CD8-positive, alpha-beta memory T cell (primary cell): ENCODE results near the gene SHISA2. TPM values are rescaled to one million over a fixed set of nuclear protein-coding genes. Genes with fewer than 3 reads are reported as not detected.

Source experiments
- CTCF ChIA-PET: fragments of 350-600 bp; sonication (Branson Sonifier 250); formaldehyde crosslinking; loops from one replicate; lab custom pipeline; 2021; ENCODE audit warnings: antibody characterized with exemption; lab: Charles Lee
- POLR2A ChIA-PET: fragments of 350-600 bp; sonication (Branson Sonifier 250); formaldehyde crosslinking; loops from one replicate; lab custom pipeline; 2021; ENCODE audit warnings: antibody characterized with exemption; lab: Charles Lee
- DNase-seq, 5 donors: peaks; one replicate each; pipeline versions ENCODE4 v3.0.0 to v3.0.0-alpha.2; 2020 to 2022; ENCODE audit warnings: mixed read lengths in 1 of 5
- H3K27ac ChIP-seq: one replicate; pipeline ENCODE4 v1.7.0; 2013; ENCODE audit warnings: low read depth, mild to moderate bottlenecking, low read length, moderate library complexity
- H3K27me3 ChIP-seq: 2 replicates; pipeline ENCODE4 v1.7.0; 2013; ENCODE audit warnings: low read length, mild to moderate bottlenecking; ENCODE audit not compliant: insufficient read depth, poor library complexity, severe bottlenecking
- H3K36me3 ChIP-seq: 2 replicates; pipeline ENCODE4 v1.7.0; 2013; ENCODE audit warnings: mild to moderate bottlenecking, low read length, moderate library complexity; ENCODE audit not compliant: insufficient read depth
- H3K4me1 ChIP-seq: 2 replicates; pipeline ENCODE4 v1.7.0; 2013; ENCODE audit warnings: mild to moderate bottlenecking, low read length, moderate library complexity; ENCODE audit not compliant: insufficient read depth
- H3K4me3 ChIP-seq: 2 replicates; pipeline ENCODE4 v1.7.0; 2013; ENCODE audit warnings: mild to moderate bottlenecking, low read length
- H3K9me3 ChIP-seq: 2 replicates; pipeline ENCODE4 v1.7.0; 2013; ENCODE audit warnings: mild to moderate bottlenecking, low read length
- H3K27ac Mint-ChIP-seq, 8 donors: one replicate each; pipeline ENCODE4 v1.8.0; 2020 to 2021; ENCODE audit warnings: mixed read lengths in 8 of 8, mild to moderate bottlenecking in 6 of 8, inconsistent platforms in 3 of 8, moderate library complexity in 3 of 8
- H3K27me3 Mint-ChIP-seq, 2 donors: one replicate each; pipeline ENCODE4 v1.8.0; 2020 to 2021; ENCODE audit warnings: mixed read lengths in 2 of 2, mild to moderate bottlenecking in 1 of 2, moderate library complexity in 1 of 2
- H3K36me3 Mint-ChIP-seq, 3 donors: one replicate each; pipeline ENCODE4 v1.8.0; 2020 to 2021; ENCODE audit warnings: mixed read lengths in 3 of 3, inconsistent platforms in 1 of 3, mild to moderate bottlenecking in 1 of 3
- H3K4me1 Mint-ChIP-seq, 3 donors: one replicate each; pipeline ENCODE4 v1.8.0; 2020 to 2021; ENCODE audit warnings: mixed read lengths in 3 of 3, inconsistent platforms in 1 of 3, mild to moderate bottlenecking in 1 of 3
- H3K4me3 Mint-ChIP-seq, 7 donors: one replicate each; pipeline ENCODE4 v1.8.0; 2020 to 2021; ENCODE audit warnings: mixed read lengths in 7 of 7, mild to moderate bottlenecking in 6 of 7, moderate library complexity in 4 of 7, inconsistent platforms in 2 of 7
- H3K9me3 Mint-ChIP-seq, 5 donors: one replicate each; pipeline ENCODE4 v1.8.0; 2020 to 2022; ENCODE audit warnings: mixed read lengths in 5 of 5, mild to moderate bottlenecking in 3 of 5, moderate library complexity in 2 of 5, inconsistent platforms in 1 of 5
- polyA plus RNA-seq: library from polyadenylated mRNA; unstranded; fragments of 300-500 nt; fragmentation: Illumina TruSeq; gene quantifications from one replicate; pipeline ENCODE4 v1.2.3, GENCODE V29; 2021
- total RNA-seq, 2 experiments: library from RNA; stranded (reverse); gene quantifications; one replicate each; pipeline ENCODE4 v1.2.3, GENCODE V29; 2021

The SHISA2 gene
- total and polyA plus RNA-seq, 3 experiments from 2014 or later = 0.07 TPM; not detected in 2

GRCh38 chr13:26021516-26021915 lies 30.3 kb downstream of the SHISA2 start:
- H3K27ac ChIP-seq = no peak overlapping the region
- peaks cover 0 to 14% (median 14%) of the 10 kb centered on the region in 3 donors for H3K36me3 Mint-ChIP-seq
- peaks cover 4 to 12% (median 8%) of the 10 kb centered on the region in 3 donors for H3K4me1 Mint-ChIP-seq
- H3K4me3 ChIP-seq = no peak overlapping the region
- no peaks in the 10 kb centered on the region for H3K9me3 Mint-ChIP-seq
- H3K27me3 ChIP-seq = no peaks in the 10 kb centered on the region
- H3K9me3 ChIP-seq = no peaks in the 10 kb centered on the region
- no peaks in the 10 kb centered on the region for H3K36me3 ChIP-seq
- H3K4me3 Mint-ChIP-seq = no peak overlapping the region
- DNase-seq = no peak
- ChIA-PET POLR2A (no interaction called here), CTCF (no interaction called here)
- peaks cover 5 to 6% of the 10 kb centered on the region in 2 donors for H3K27me3 Mint-ChIP-seq
- peaks cover 10% of the 10 kb centered on the region for H3K4me1 ChIP-seq
- no peak overlapping the region for H3K27ac Mint-ChIP-seq

GRCh38 chr13:26020891-26021290 lies 30.9 kb downstream of the SHISA2 start:
- no peak for DNase-seq

GRCh38 chr13:26019881-26020870 lies 31.6 kb downstream of the SHISA2 start:
- Histone ChIP-seq H3K27ac (no peak overlapping the region), H3K4me1 (peaks cover 10% of the 10 kb centered on the region), H3K36me3 (no peaks in the 10 kb centered on the region), H3K9me3 (no peaks in the 10 kb centered on the region), H3K4me3 (no peak overlapping the region), H3K27me3 (no peaks in the 10 kb centered on the region)
- H3K4me3 Mint-ChIP-seq = no peak overlapping the region
- ChIA-PET POLR2A (no interaction called here), CTCF (no interaction called here)
- DNase-seq = no peak
- peaks cover 0 to 14% (median 13%) of the 10 kb centered on the region in 3 donors for H3K36me3 Mint-ChIP-seq
- H3K27me3 Mint-ChIP-seq = peaks cover under 1 to 6% of the 10 kb centered on the region in 2 donors
- no peak overlapping the region for H3K27ac Mint-ChIP-seq
- no peaks in the 10 kb centered on the region for H3K9me3 Mint-ChIP-seq
- peaks cover 4 to 12% (median 8%) of the 10 kb centered on the region in 3 donors for H3K4me1 Mint-ChIP-seq

More at GRCh38 chr13:26020891-26021290, 30.9 kb downstream of the SHISA2 start:
- Mint-ChIP-seq H3K4me3 (no peak overlapping the region), H3K27me3 (peaks cover 5 to 6% of the 10 kb centered on the region in 2 donors), H3K27ac (no peak overlapping the region), H3K4me1 (peaks cover 4 to 12% (median 8%) of the 10 kb centered on the region in 3 donors), H3K36me3 (peaks cover 0 to 14% (median 14%) of the 10 kb centered on the region in 3 donors), H3K9me3 (no peaks in the 10 kb centered on the region)
- peaks cover 10% of the 10 kb centered on the region for H3K4me1 ChIP-seq
- ChIA-PET CTCF (no interaction called here), POLR2A (no interaction called here)
- H3K9me3 ChIP-seq = no peaks in the 10 kb centered on the region
- no peaks in the 10 kb centered on the region for H3K36me3 ChIP-seq
- H3K27ac ChIP-seq = no peak overlapping the region
- H3K4me3 ChIP-seq = no peak overlapping the region
- H3K27me3 ChIP-seq = no peaks in the 10 kb centered on the region

- POLR2A ChIA-PET = no interaction called here
- H3K27me3 ChIP-seq = no peaks in the 10 kb centered on the region
- H3K4me1 Mint-ChIP-seq = peaks cover 6 to 12% (median 8%) of the 10 kb centered on the region in 3 donors
- H3K27me3 Mint-ChIP-seq = peaks cover 0 to 6% of the 10 kb centered on the region in 2 donors
- H3K4me3 Mint-ChIP-seq = no peak overlapping the region
- CTCF ChIA-PET = no interaction called here
- no peaks in the 10 kb centered on the region for H3K36me3 ChIP-seq
- H3K27ac Mint-ChIP-seq = peak overlapping the region in 1 of 8 donors; percentile 19
- no peak overlapping the region for H3K4me3 ChIP-seq
- H3K4me1 ChIP-seq = peaks cover 10% of the 10 kb centered on the region
- no peak overlapping the region for H3K27ac ChIP-seq
- no peaks in the 10 kb centered on the region for H3K9me3 Mint-ChIP-seq
- H3K36me3 Mint-ChIP-seq = peaks cover 0 to 15% (median 14%) of the 10 kb centered on the region in 3 donors
- no peak for DNase-seq
- H3K9me3 ChIP-seq = no peaks in the 10 kb centered on the region
Observed at GRCh38 chr13:26019251-26019650, 32.6 kb downstream of the SHISA2 start.

- no peak for DNase-seq
- H3K9me3 Mint-ChIP-seq = peaks cover 0 to 2% (median 0%) of the 10 kb centered on the region in 5 donors
- H3K27me3 Mint-ChIP-seq = peaks cover 0 to 7% of the 10 kb centered on the region in 2 donors
- H3K4me1 Mint-ChIP-seq = peaks cover 6 to 17% (median 11%) of the 10 kb centered on the region in 3 donors
- H3K9me3 ChIP-seq = no peaks in the 10 kb centered on the region
- no peak overlapping the region for H3K4me3 Mint-ChIP-seq
- ChIA-PET CTCF (no interaction called here), POLR2A (no interaction called here)
- no peak overlapping the region for H3K4me3 ChIP-seq
- H3K27ac Mint-ChIP-seq = peak overlapping the region in 4 of 8 donors; percentile 9 to 80 (median 31)
- H3K27me3 ChIP-seq = no peaks in the 10 kb centered on the region
- no peak overlapping the region for H3K27ac ChIP-seq
- H3K36me3 Mint-ChIP-seq = peaks cover 0 to 15% (median 14%) of the 10 kb centered on the region in 3 donors
- peaks cover 11% of the 10 kb centered on the region for H3K4me1 ChIP-seq
- H3K36me3 ChIP-seq = no peaks in the 10 kb centered on the region
Observed at GRCh38 chr13:26017932-26018665, 33.7 kb downstream of the SHISA2 start.

GRCh38 chr13:26017196-26017921 lies 34.5 kb downstream of the SHISA2 start:
- no peaks in the 10 kb centered on the region for H3K27me3 ChIP-seq
- peaks cover 0 to 2% (median 0%) of the 10 kb centered on the region in 5 donors for H3K9me3 Mint-ChIP-seq
- H3K4me3 Mint-ChIP-seq = no peak overlapping the region
- no peak overlapping the region for H3K4me3 ChIP-seq
- peak in 1 of 5 donors; percentile 59 for DNase-seq
- peaks cover 0 to 7% of the 10 kb centered on the region in 2 donors for H3K27me3 Mint-ChIP-seq
- peaks cover 7 to 18% (median 16%) of the 10 kb centered on the region in 3 donors for H3K4me1 Mint-ChIP-seq
- H3K4me1 ChIP-seq = peaks cover 15% of the 10 kb centered on the region
- no peak overlapping the region for H3K27ac ChIP-seq
- H3K27ac Mint-ChIP-seq = peak overlapping the region in 2 of 8 donors; percentile 13 to 80
- POLR2A ChIA-PET = no interaction called here
- no peaks in the 10 kb centered on the region for H3K9me3 ChIP-seq
- H3K36me3 ChIP-seq = no peaks in the 10 kb centered on the region
- peaks cover 0 to 15% (median 14%) of the 10 kb centered on the region in 3 donors for H3K36me3 Mint-ChIP-seq
- CTCF ChIA-PET = no interaction called here

- Histone ChIP-seq H3K27ac (no peak overlapping the region), H3K9me3 (no peaks in the 10 kb centered on the region), H3K27me3 (no peaks in the 10 kb centered on the region), H3K36me3 (no peaks in the 10 kb centered on the region), H3K4me3 (no peak overlapping the region), H3K4me1 (peaks cover 24% of the 10 kb centered on the region)
- Mint-ChIP-seq H3K4me3 (no peak overlapping the region), H3K36me3 (peaks cover 0 to 14% (median 13%) of the 10 kb centered on the region in 3 donors), H3K27me3 (peaks cover 0 to 7% of the 10 kb centered on the region in 2 donors), H3K9me3 (peaks cover 0 to 3% (median 0%) of the 10 kb centered on the region in 5 donors), H3K27ac (peak overlapping the region in 1 of 8 donors; percentile 32), H3K4me1 (peaks cover 7 to 24% (median 16%) of the 10 kb centered on the region in 3 donors)
- POLR2A ChIA-PET = no interaction called here
- CTCF ChIA-PET = no interaction called here
- no peak for DNase-seq
Observed at GRCh38 chr13:26016189-26016588, 35.6 kb downstream of the SHISA2 start.
